Kidney epithelial cell (primary cell): Measurements from ENCODE around the gene PRKACA. TPM values are rescaled to one million over a fixed set of nuclear protein-coding genes. Genes with fewer than 3 reads are reported as not detected.

Experiments used
- DNase-seq: peaks from one replicate; pipeline ENCODE4 v3.0.0-alpha.2; 2010; ENCODE audit warnings: low read depth
- H3K27me3 ChIP-seq: 2 replicates; pipeline ENCODE4 v1.6.0; 2011; ENCODE audit warnings: low read length; ENCODE audit not compliant: control insufficient read depth, insufficient read depth
- H3K36me3 ChIP-seq: 2 replicates; pipeline ENCODE4 v1.5.1; 2011; ENCODE audit warnings: low read length; ENCODE audit not compliant: control insufficient read depth, insufficient read depth
- H3K4me3 ChIP-seq: 2 replicates; pipeline ENCODE4 v1.5.1; 2011; ENCODE audit warnings: low read depth, mild to moderate bottlenecking, control low read depth, low read length
- CTCF ChIP-seq: IDR thresholded peaks from 2 replicates; pipeline ENCODE4 v1.5.1; 2011; ENCODE audit warnings: mild to moderate bottlenecking, moderate library complexity, low read length, control low read depth, inconsistent platforms; ENCODE audit not compliant: insufficient read depth, poor library complexity, severe bottlenecking
- total RNA-seq: library from RNA; depleted of rRNA; stranded (reverse); fragments of >200 nt; gene quantifications from 2 replicates; pipeline ENCODE4 v1.2.3, GENCODE V29; 2015

Gene PRKACA
- total RNA-seq, 1 donor from 2014 or later = 44.5 TPM

DNA sequence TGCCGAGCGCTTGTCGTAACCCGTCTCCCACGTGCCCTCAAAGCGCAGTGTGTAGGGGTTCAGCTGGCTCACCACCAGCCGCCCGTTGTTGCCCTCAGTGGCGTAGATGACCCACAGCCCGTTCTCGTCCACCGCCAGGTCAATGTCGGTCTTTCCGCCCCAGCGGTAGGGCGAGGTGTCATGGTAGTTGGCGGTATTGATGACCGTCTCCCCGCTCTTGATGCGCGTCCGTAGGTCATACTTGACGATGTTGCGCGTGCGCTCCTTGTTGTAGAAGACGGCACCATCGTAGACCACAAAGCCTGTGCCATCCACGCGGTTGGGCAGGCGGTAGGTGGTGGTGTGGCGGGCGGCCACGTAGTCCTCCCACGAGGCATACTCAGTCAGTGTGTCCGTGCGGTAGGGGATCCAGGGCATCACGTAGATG, 45.3 kb upstream of the PRKACA start:
- H3K36me3 ChIP-seq = no peaks in the 10 kb centered on the region
- H3K4me3 ChIP-seq = no peak overlapping the region
- H3K27me3 ChIP-seq = peaks cover 14% of the 10 kb centered on the region
- TF ChIP-seq CTCF = no peak
- DNase-seq = no peak

- H3K36me3 ChIP-seq = no peaks in the 10 kb centered on the region
- TF ChIP-seq CTCF = no peak
- H3K27me3 ChIP-seq = peaks cover 6% of the 10 kb centered on the region
- H3K4me3 ChIP-seq = no peak overlapping the region
- DNase-seq = no peak
These were observed 43.7 kb upstream of the PRKACA start for GRCh38 chr19:14161305-14161704.

DNA sequence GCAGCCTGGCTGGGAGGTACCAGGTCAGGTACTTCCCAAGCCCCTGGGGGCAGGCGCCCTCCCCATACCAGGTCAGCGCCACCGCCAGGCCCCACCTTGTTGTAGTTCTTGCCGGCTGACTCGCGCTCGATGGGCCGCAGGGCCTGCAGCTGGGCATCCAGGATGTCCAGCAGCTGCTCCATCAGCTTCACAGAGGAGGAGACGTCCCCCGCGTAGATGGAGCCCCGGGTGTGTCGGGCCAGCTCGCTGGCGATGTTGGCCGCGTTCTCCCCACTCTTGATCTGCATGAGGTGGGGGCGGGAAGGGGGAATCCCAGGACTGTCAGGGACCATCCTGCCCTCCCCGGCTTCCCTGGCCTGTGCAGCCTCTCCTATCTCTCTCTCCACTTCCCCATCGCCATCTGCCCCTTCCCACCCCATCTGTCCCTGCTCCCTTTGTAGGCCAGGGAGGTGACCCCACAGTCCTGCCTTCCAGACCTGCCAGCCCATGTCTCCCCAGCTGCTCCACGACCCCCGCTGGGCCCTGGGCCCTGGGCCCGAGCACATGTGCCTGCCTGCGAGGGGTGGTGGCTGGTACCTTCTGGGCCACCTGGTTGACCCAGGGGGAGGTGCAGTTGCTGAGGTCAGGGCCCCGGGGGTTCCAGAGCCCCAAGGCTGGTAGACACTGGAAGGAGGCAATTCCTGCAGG, 42.6 kb upstream of the PRKACA start:
- Histone ChIP-seq H3K4me3 (no peak overlapping the region), H3K36me3 (no peaks in the 10 kb centered on the region), H3K27me3 (peaks cover 6% of the 10 kb centered on the region)
- no peak for TF ChIP-seq CTCF
- DNase-seq = no peak

DNA sequence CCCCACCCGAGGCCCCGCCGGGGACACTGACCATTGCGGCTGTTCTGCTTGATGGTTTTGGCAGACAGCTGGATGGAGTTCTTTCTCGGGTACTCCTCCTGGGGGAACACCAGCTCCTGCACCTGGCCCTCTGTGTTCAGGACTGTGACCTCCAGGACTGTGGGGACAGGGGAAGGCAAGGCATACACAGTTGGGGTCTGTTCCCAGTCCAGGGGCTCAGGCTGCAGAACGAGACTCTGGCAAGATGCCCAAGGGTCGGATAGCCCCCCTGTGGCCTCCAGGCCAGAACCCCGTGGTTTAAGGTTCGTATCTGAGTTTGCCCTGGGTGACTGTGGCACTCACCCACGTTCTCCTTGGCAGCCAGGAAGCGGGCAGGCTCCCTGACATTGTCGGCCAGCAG, 41.5 kb upstream of the PRKACA start:
- H3K4me3 ChIP-seq = no peak overlapping the region
- no peak for DNase-seq
- TF ChIP-seq CTCF = no peak
- no peaks in the 10 kb centered on the region for H3K36me3 ChIP-seq
- peaks cover 6% of the 10 kb centered on the region for H3K27me3 ChIP-seq

GRCh38 chr19:14158276-14159023, 40.9 kb upstream of the PRKACA start:
- no peak for TF ChIP-seq CTCF
- no peaks in the 10 kb centered on the region for H3K36me3 ChIP-seq
- peaks cover 2% of the 10 kb centered on the region for H3K27me3 ChIP-seq
- no peak overlapping the region for H3K4me3 ChIP-seq
- DNase-seq = no peak
